Stimulated activated CD8-positive, alpha-beta memory T cell treated with anti-CD3 and anti-CD28 coated beads, Interleukin-15, amount 100 ng/mL, for 1 hour (primary cell): Measurements from ENCODE around the gene ARHGAP42.

ENCODE experiments used
- DNase-seq: peaks from one replicate; pipeline ENCODE4 v3.0.0-alpha.2; 2020; ENCODE audit warnings: low read depth

The ARHGAP42 gene

GRCh38 chr11:100831929-100832494 lies 144.9 kb downstream of the ARHGAP42 start:
- DNase-seq: no peak

DNA sequence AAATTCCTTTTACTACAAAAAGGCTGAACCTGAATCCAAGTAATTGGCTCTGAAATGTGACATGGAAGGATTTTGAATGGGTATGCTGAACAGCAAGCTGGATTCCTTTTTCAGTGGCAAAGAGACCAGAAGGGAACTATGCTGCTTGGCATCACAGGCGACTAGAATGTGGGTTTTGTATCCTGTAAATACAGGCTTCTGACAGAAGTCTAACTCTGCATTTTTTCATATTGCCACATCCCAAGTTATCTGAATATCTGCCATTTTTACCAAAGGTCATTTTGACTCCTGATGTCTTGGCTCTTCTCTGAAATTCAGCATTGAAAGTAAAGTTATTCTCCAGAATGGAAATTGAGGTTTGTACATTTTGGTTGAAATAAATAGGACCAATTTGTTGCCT lies 145.7 kb downstream of the ARHGAP42 start:
- no peak for DNase-seq

GRCh38 chr11:100833276-100833675 lies 146.2 kb downstream of the ARHGAP42 start:
- no peak for DNase-seq

GRCh38 chr11:100835854-100836253 lies 148.8 kb downstream of the ARHGAP42 start:
- DNase-seq: no peak

DNA sequence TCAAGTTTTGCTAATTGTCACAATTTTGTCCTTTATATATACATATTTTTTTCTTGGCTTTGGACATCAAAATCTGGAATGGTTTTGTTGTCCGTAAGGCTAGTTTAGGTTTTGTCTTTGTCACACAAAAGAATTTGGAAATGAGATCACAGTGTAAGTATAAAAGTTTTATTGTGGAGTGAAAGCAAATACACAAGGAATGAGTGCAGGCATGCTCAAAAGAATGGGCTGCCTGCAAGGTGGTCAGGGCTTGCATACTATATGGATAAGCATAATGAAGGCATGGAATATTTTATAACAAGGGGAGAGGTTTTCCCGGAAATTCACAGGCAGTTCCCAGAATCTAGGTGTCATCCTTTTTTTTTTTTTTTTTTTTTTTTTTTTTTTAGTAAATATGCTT lies 150.2 kb downstream of the ARHGAP42 start:
- no peak for DNase-seq

DNA sequence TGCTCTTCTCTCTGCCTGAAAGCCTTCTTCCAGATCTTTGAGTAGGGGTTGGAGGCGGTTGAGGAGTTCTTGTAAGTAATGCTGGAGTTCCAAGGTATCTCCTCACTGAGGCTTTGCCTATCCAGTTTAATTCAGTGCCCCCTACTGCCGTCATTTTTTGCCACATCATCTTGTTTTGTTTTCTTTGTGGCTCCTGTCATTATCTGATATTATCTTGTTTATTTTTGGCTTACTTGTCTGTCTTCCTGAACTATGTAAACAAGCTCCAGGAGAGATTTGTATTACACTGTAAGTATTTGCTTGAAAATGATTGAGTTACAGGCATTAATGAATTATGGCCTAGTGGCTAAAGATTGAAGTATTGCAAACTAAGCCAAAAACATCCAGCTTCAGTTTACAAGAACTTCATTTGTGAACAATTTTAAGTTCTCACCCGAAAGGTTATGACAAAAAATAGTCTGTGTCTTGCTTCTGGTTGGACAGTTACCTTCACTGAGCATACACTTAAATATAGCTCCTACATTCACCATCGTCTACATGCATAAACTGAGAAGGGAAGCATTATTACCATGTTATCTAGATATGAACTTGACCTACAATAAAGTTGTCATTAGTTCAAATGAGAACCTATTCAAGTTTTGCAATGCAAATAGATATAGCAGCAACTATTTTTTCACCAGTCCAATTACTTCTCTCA lies 154.8 kb downstream of the ARHGAP42 start:
- no peak for DNase-seq

- no peak for DNase-seq
These were observed 160.7 kb downstream of the ARHGAP42 start for GRCh38 chr11:100847696-100848216.

DNA sequence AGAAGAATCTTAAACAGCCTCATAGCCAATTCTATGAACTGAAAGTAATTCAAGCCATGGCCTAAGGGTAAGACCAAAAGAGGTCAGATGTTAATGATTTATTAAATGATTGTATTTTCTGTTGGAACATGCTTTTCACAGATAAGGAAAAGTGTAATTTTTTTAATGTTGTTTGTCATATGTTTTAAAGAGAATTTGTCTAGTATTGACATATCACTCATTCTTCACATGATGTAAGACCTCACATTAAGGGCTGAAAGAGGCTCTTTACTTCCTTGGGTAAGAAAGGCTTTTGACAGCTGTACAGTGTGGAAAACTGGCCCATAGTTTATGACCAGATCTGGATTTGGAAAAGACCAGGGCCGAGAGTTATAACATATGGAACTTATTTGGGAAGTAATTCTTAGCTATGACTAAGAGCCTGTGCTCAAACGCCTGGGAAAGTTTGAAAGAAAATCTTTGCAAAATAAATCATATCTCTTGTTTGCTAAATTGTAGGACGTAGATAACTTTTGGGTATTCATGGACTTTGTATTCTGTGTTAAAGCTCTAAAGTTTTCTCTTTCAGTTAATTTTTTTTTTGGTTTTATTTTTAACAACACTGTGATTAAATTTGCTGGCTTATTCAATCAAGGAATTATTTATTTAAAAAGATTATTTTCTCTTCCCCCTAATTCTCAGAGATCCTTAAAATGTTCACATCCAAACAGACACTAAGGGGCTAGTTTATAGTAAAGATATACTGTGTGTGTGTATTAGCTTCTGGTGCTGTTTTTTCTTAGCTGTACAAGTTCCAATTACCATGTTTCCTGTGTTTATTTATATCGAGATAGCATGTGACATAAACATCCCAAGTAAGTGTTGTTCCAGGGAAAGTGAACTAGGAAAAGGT lies 162.2 kb downstream of the ARHGAP42 start:
- no peak for DNase-seq

- DNase-seq: no peak
These were observed 162.8 kb downstream of the ARHGAP42 start for GRCh38 chr11:100849901-100850235.

- no peak for DNase-seq
These were observed 164.1 kb downstream of the ARHGAP42 start for GRCh38 chr11:100851147-100851546.

DNA sequence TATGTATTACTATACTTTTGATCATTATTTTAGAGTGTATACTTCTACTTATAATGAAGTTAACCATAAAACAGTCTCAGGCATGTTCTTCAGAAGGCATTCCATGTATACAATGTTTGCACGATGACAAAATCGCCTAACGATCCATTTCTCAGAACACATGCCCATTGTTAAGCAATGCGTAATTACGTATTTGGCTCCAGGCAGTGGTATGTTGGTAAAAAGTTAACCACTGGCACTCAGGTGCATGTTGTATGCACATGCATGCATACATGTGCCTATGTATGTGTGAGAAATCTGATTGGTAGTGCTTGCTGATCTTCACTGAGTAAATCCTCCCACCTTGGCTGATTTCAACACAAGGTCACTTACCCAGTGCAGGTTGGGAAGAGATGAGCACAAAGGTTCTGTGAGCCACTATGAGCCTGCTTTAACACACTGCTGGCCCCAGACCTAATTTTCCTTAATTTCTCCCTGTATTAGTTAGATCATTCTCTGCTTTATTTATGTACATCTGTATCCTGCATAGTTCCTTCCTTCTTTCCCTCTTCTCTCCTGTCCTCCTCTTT lies 164.6 kb downstream of the ARHGAP42 start:
- DNase-seq: no peak

DNA sequence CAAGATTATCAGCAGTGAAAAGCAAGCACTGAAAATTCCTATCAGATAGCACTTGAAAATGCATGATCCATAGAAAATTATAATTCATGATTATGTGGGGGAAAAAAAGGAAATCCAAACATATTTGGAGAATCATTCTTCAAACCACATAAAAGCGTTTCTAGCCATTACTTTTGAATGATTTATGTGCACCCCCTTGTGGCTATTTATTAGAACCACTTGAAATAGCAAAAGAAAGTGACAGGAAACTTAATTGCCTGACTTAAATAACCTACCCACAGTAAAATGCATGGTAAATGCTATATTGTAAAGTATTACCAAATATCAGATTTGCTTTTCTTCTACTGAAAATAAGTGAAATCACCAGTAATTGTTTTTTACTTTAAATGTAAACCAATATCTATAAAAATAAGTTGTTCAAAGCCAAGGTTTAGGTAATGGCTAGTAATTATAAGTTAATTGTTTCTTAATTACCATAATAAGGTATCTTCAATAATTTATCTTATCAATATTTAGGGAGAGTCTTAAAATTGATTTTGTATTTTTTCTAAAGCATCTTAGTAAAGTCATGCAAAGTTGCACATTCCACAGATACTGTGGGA lies 168.5 kb downstream of the ARHGAP42 start:
- DNase-seq: no peak

DNA sequence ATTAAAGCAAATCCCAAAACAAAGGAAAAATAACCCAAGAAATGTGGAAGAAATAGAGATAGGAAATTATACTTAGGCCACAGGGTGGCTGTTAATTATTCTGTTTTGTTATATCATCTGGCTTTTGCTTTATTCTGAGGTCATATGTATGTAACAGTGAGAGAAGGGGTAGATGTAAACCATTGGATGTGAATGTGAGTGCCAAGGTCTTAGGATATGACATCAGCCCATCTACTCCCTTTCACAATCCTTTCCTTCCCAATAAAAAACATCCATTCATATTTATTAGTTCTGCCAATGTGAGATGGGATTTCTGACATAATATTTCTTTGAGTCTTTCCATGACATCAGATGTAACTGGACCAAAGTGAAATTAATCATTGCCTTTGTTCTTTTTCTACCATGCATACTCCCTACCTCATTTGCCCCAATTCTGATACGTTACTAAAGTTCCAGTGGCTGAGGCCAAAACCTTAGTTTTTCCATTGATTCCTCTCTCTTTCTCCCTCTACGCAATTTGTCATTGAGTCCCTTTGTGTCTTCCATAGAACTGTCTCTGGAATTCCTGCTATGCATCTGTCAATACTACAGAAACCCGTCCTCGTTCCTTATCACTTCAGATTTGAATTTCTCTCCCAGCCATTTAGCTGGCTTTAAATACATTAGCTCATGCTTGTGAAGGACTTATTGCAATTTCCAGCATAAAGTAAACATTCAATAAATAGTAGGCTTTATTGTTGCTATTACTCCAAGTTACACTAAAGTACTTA lies 170.3 kb downstream of the ARHGAP42 start:
- DNase-seq: no peak

DNA sequence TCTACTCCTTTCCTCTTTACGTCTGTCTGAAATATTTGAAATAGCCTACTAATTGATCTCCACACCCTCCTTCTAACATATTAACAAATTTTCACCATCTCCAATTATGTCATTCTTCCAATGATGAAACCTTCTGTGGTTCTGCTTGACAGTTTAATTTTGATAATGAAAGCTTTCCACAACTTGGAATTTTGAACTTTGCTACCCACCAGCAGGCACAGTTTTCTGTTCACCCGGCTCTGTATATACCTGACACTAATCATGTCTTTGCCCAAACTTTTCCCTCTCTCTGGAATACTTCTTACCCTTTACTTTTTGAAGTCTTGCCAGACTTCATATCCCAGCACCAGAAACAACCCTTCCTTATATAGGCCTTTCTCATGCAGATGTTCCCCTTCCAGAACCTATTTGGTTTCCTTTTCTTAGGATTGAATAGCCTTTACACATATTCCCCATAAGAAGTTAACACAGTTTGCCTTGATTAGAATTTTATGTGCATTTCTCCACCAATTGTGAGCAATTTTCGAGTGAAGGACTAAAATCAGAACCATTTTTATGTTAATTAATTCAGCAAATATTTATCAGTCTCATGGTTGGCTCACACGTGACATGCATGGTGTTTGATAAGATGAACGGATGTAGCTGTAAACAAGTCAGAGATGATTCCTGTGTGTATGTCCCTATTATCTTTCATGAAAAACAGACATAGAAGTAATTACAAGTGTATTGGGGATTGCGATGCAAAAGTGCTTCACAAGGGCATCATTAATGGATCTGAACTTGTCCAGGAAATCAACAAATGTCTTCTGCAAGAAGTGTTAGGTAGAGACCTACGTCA lies 173.4 kb downstream of the ARHGAP42 start:
- DNase-seq: no peak

GRCh38 chr11:100861212-100861611 lies 174.1 kb downstream of the ARHGAP42 start:
- no peak for DNase-seq

GRCh38 chr11:100863080-100863581 lies 176.0 kb downstream of the ARHGAP42 start:
- DNase-seq: no peak

DNA sequence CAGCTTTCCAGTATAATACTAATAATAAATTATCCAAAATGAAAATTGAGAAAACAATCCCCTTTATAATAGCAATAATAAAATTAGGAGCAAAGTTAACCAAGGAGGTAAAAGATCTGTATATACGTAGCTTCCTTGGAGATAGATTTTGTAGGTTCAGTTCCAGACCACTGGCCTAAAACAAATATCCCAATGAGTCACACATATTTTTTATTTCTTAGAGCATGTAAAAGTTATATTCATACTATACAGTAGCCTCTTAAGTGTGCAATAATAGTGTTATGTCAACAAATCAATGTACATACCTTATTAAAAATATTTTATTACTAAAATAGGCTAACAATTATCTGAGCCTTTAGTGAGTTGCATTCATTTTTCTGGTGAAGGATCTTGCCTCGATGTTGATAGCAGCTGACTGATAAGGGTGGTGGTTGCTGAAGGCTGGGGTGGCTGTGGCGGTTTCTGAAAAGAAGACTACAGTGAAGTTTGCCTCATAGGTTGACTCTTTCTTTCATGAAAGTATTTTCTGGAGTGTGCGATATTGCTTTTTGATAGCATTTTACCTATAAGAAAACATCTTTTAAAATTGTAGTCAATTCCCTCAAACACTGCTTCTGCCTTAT lies 178.5 kb downstream of the ARHGAP42 start:
- DNase-seq: no peak

- no peak for DNase-seq
These were observed 179.4 kb downstream of the ARHGAP42 start for GRCh38 chr11:100866453-100866852.

- DNase-seq: no peak
These were observed 180.5 kb downstream of the ARHGAP42 start for GRCh38 chr11:100867606-100868005.

DNA sequence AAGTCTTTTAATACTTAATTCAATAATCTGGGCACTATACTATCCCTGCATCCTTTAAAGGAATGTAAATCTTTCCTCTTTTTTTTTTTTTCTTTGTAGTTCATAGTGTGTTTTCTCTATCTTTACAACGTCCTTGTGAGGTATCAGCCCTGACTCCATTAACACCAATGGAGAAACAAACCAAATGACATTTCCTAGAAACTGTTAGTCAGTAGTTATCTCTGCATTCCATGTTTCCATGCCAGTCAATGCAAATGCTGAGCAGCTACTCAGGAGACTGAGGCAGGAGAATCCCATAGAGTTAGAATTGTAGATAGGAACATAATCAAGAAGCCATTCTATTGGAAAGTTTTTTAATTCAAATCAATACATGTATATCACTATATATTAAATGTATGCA lies 182.2 kb downstream of the ARHGAP42 start:
- no peak for DNase-seq
